Thyroid gland (tissue), 4 donors: ENCODE measurements around the gene B4GALNT3. TPM values are rescaled to one million over a fixed set of nuclear protein-coding genes. Genes with fewer than 3 reads are reported as not detected.

Source experiments
- DNase-seq, 2 donors: peaks; one replicate each; pipeline ENCODE4 v3.0.0-alpha.2; 2019
- H3K27ac ChIP-seq, 3 donors: fragments of 200-600 bp; sonication (generic); 1 replicate in 2 of 3; 2 replicates in 1 of 3; pipeline ENCODE4 v1.5.1; 2016 to 2019; ENCODE audit warnings: mild to moderate bottlenecking in 1 of 3, moderate library complexity in 1 of 3
- H3K27me3 ChIP-seq: fragments of 200-600 bp; sonication (generic); one replicate; pipeline ENCODE4 v1.5.1; 2019
- H3K36me3 ChIP-seq, 2 donors: fragments of 200-600 bp; sonication (generic); one replicate each; pipeline ENCODE4 v1.5.1; 2016 to 2019
- H3K4me1 ChIP-seq, 2 donors: fragments of 200-600 bp; sonication (generic); one replicate each; pipeline ENCODE4 v1.5.1; 2017 to 2019
- H3K4me3 ChIP-seq, 3 donors: fragments of 200-600 bp; sonication (generic); replicated peaks in 1 of 3; 1 replicate in 2 of 3; 2 replicates in 1 of 3; pipeline ENCODE4 v1.5.1; 2016; ENCODE audit warnings: mild to moderate bottlenecking in 1 of 3
- H3K9me3 ChIP-seq: fragments of 200-600 bp; sonication (generic); one replicate; pipeline ENCODE4 v1.5.1; 2017
- CTCF ChIP-seq, 6 experiments: fragments of 200-600 bp in 3 of 6; fragments of 450-650 bp in 3 of 6; sonication (generic) in 3 of 6; IDR thresholded peaks; one replicate each; pipeline ENCODE4 v1.5.1; 2016 to 2019; ENCODE audit warnings: antibody characterized with exemption in 6 of 6, mild to moderate bottlenecking in 2 of 6, inconsistent platforms in 1 of 6, moderate library complexity in 1 of 6
- POLR2A ChIP-seq, 2 donors: fragments of 450-650 bp; IDR thresholded peaks; one replicate each; pipeline ENCODE4 v1.6.1; 2017; ENCODE audit warnings: antibody characterized with exemption in 2 of 2, mild to moderate bottlenecking in 2 of 2, moderate library complexity in 1 of 2
- whole genome bisulfite sequencing, 2 donors: methylation state at CpG; one replicate each; pipeline ENCODE4 v1.1.5; 2017; 5-methylcytosine and 5-hydroxymethylcytosine counted together
- intact Hi-C: fragments of 100-400 bp; cut with DNase I; formaldehyde crosslinking; loops from one replicate; pipeline ENCODE4 v1.15.1; 2023
- total RNA-seq, 4 donors: library from RNA; depleted of rRNA; stranded (reverse); fragments of >200 nt; gene quantifications; one replicate each; pipeline ENCODE4 v1.2.3, GENCODE V29; 2016

Gene B4GALNT3
- total RNA-seq, 4 donors from 2014 or later = 3.9 to 6.6 (median 5.6) TPM

GRCh38 chr12:573232-573631, 113.5 kb downstream of the B4GALNT3 start:
- no peak for DNase-seq
- H3K4me1 ChIP-seq = peaks cover 8 to 39% of the 10 kb centered on the region in 2 donors
- no peak overlapping the region for H3K4me3 ChIP-seq
- H3K27ac ChIP-seq = no peak overlapping the region
- no peaks in the 10 kb centered on the region for H3K9me3 ChIP-seq
- H3K27me3 ChIP-seq = peaks cover 2% of the 10 kb centered on the region
- no peak for TF ChIP-seq POLR2A (IDR thresholded peaks at IDR 0.05)
- no peak for TF ChIP-seq CTCF (IDR thresholded peaks at IDR 0.05)
- H3K36me3 ChIP-seq = no peaks in the 10 kb centered on the region
- intact Hi-C loops = loop anchor here (5.0 to 10.0 kb wide), 2 partner anchors 379 to 1012 kb away; no protein-coding TSS in a partner anchor
- 91 to 94% methylated on average over 5 of the region's 5 CpGs for WGBS, 2 donors

- Histone ChIP-seq H3K4me3 (no peak overlapping the region), H3K27ac (no peak overlapping the region), H3K27me3 (no peaks in the 10 kb centered on the region), H3K36me3 (no peaks in the 10 kb centered on the region), H3K4me1 (peaks cover 5 to 36% of the 10 kb centered on the region in 2 donors), H3K9me3 (no peaks in the 10 kb centered on the region)
- TF ChIP-seq POLR2A (IDR thresholded peaks at IDR 0.05) (no peak), CTCF (IDR thresholded peaks at IDR 0.05) (no peak)
- WGBS, 2 donors = 79 to 88% methylated on average over 3 of the region's 3 CpGs
- DNase-seq = no peak
- intact Hi-C loops = loop anchor here (5.0 to 10.0 kb wide), 3 partner anchors 73 to 1010 kb away; no protein-coding TSS in a partner anchor
These were observed 114.9 kb downstream of the B4GALNT3 start for GRCh38 chr12:574475-575128.

- Histone ChIP-seq H3K36me3 (no peaks in the 10 kb centered on the region), H3K4me3 (no peak overlapping the region), H3K27me3 (no peaks in the 10 kb centered on the region), H3K9me3 (no peaks in the 10 kb centered on the region), H3K4me1 (peaks cover under 1 to 33% of the 10 kb centered on the region in 2 donors), H3K27ac (no peak overlapping the region)
- 86 to 90% methylated on average over 7 of the region's 7 CpGs for WGBS, 2 donors
- intact Hi-C loops = loop anchor here (5.0 to 10.0 kb wide), 2 partner anchors 72 to 1010 kb away; no protein-coding TSS in a partner anchor
- TF ChIP-seq POLR2A (IDR thresholded peaks at IDR 0.05) (no peak), CTCF (IDR thresholded peaks at IDR 0.05) (no peak)
- no peak for DNase-seq
These were observed 115.4 kb downstream of the B4GALNT3 start for GRCh38 chr12:575129-575502.

GRCh38 chr12:575948-576614, 116.3 kb downstream of the B4GALNT3 start:
- intact Hi-C loops = loop anchor here (5.0 to 10.0 kb wide), 2 partner anchors 71 to 1009 kb away; no protein-coding TSS in a partner anchor
- peak; percentile 67 to 71 for DNase-seq
- TF ChIP-seq POLR2A (IDR thresholded peaks at IDR 0.05) (no peak), CTCF (IDR thresholded peaks at IDR 0.05) (peak; percentile 83 to 100 (median 98))

More at GRCh38 chr12:575948-576614, 116.3 kb downstream of the B4GALNT3 start:
- H3K27me3 ChIP-seq = no peaks in the 10 kb centered on the region
- H3K4me1 ChIP-seq = peaks cover 0 to 25% of the 10 kb centered on the region in 2 donors
- H3K27ac ChIP-seq = peak overlapping the region in 1 of 3 donors; percentile 26
- H3K4me3 ChIP-seq = no peak overlapping the region
- WGBS, 2 donors = 11 to 12% methylated on average over 13 to 20 of the region's 39 CpGs
- no peaks in the 10 kb centered on the region for H3K36me3 ChIP-seq
- H3K9me3 ChIP-seq = no peaks in the 10 kb centered on the region
